ENCODE results near the gene CDRT4. TPM values are rescaled to one million over a fixed set of nuclear protein-coding genes. Genes with fewer than 3 reads are reported as not detected.

The CDRT4 gene
- total RNA-seq, 2 donors from 2014 or later = 2.3 to 48.1 TPM

DNA sequence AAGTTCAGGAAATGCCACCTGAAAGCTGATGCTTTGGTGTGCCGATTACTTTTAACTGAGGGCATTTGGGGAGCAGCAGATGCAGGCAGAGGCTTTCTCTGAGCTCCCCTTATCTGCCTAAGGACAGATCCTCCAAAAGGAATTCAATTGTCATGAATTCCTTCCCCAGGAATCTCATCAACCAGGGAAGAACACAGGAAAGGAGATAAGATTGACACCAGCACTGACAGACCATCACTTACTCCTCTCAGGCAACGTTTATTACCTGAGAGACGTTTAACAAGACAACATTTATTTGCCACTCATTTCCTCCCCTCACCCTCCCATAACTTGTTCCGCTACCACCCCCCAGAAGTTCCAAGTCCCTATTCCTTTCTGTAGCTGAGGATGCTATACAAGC, 17.6 kb upstream of the CDRT4 start:
- no peaks in the 10 kb centered on the region for H3K9me3 ChIP-seq
- H3K4me3 ChIP-seq = no peak overlapping the region
- no peak for DNase-seq
- no peak for ATAC-seq
- no peak overlapping the region for H3K27ac ChIP-seq
- WGBS, 2 donors = 69 to 70% methylated on average over 4 of the region's 4 CpGs
- TF ChIP-seq, protein P1, sequence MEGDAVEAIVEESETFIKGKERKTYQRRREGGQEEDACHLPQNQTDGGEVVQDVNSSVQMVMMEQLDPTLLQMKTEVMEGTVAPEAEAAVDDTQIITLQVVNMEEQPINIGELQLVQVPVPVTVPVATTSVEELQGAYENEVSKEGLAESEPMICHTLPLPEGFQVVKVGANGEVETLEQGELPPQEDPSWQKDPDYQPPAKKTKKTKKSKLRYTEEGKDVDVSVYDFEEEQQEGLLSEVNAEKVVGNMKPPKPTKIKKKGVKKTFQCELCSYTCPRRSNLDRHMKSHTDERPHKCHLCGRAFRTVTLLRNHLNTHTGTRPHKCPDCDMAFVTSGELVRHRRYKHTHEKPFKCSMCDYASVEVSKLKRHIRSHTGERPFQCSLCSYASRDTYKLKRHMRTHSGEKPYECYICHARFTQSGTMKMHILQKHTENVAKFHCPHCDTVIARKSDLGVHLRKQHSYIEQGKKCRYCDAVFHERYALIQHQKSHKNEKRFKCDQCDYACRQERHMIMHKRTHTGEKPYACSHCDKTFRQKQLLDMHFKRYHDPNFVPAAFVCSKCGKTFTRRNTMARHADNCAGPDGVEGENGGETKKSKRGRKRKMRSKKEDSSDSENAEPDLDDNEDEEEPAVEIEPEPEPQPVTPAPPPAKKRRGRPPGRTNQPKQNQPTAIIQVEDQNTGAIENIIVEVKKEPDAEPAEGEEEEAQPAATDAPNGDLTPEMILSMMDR (IDR thresholded peaks at IDR 0.05) = no peak
- TF ChIP-seq POLR2A (IDR thresholded peaks at IDR 0.05) = no peak
- no peaks in the 10 kb centered on the region for H3K4me1 ChIP-seq
- intact Hi-C loops (cut with DNase I) = no loop called here
- H3K27me3 ChIP-seq = no peaks in the 10 kb centered on the region
- no peaks in the 10 kb centered on the region for H3K36me3 ChIP-seq (replicated peaks in 1 of 2; ENCODE audit: insufficient read depth in 1 of 2, low read depth in 2 of 2)

DNA sequence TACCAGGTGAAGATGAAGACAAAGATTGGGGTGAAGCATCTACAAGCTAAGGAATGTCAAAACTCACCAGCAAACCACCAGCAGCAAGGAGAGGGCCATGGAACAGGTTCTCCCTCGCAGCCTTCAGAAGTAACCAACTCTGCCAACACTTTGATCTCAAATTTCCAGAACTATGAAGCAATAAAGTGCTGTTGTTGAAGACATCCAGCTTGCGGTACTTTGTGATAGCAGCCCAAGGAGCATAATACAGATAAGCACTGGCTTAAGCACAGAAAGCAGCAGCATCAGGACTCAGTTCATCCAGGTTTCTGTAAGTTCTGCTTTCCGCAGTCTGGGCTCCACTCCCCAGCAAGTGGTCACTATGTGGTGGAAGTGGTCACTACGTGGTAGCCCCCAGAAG, 16.0 kb upstream of the CDRT4 start:
- Histone ChIP-seq H3K27ac (no peak overlapping the region), H3K9me3 (no peaks in the 10 kb centered on the region), H3K36me3 (replicated peaks in 1 of 2; ENCODE audit: insufficient read depth in 1 of 2, low read depth in 2 of 2) (no peaks in the 10 kb centered on the region), H3K4me3 (no peak overlapping the region), H3K4me1 (no peaks in the 10 kb centered on the region), H3K27me3 (no peaks in the 10 kb centered on the region)
- TF ChIP-seq, protein P1 (IDR thresholded peaks at IDR 0.05) = no peak
- TF ChIP-seq POLR2A (IDR thresholded peaks at IDR 0.05) = no peak
- ATAC-seq = no peak
- no peak for DNase-seq
- intact Hi-C loops (cut with DNase I) = no loop called here
- 43 to 89% methylated on average over 2 to 4 of the region's 4 CpGs for WGBS, 2 donors

DNA sequence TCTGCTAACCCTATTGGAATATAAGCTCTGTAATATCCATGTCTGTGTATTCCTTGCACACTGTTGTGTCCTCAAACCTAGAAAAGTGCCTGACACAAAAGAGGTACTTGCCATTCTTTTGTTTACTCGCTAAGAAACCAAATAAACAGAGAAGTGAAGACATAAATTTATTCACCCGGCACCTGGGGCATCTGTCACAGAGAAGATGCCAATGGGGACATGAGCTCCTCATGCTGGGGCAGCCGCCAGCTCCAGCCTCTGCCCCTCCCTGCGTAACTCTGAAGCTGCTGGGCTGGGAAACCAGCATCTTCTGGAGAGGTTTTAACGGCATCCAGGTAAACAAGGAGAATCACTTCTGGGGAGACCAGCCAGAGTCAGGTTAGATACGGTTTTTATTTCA, 15.1 kb upstream of the CDRT4 start:
- ATAC-seq (no peak), DNase-seq (no peak)
- no peaks in the 10 kb centered on the region for H3K27me3 ChIP-seq
- no peaks in the 10 kb centered on the region for H3K9me3 ChIP-seq
- no peak overlapping the region for H3K27ac ChIP-seq
- intact Hi-C loops (cut with DNase I) = no loop called here
- no peaks in the 10 kb centered on the region for H3K36me3 ChIP-seq (replicated peaks in 1 of 2; ENCODE audit: insufficient read depth in 1 of 2, low read depth in 2 of 2)
- 78 to 81% methylated on average over 6 of the region's 6 CpGs for WGBS, 2 donors
- no peak for TF ChIP-seq POLR2A (IDR thresholded peaks at IDR 0.05)
- TF ChIP-seq, protein P1 (IDR thresholded peaks at IDR 0.05) = no peak
- H3K4me3 ChIP-seq = no peak overlapping the region
- no peaks in the 10 kb centered on the region for H3K4me1 ChIP-seq

DNA sequence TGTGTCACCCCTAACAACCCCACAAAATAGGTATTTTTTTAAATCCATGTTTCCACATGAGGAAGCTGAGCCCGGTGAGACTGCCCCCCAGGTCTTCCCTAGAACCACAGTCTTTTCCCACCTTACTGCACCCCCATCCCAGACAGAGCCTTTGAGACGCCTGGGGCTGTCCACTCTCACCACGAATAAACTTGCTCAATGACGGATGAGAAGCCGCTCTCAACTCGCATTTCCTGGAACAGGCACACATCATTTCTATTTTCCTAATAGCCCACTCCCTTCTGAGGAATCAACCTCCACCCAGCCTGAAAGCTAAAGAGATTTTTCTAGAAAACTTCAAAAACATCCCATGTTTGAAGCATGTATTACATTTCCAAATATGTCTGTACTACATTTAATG, 14.1 kb upstream of the CDRT4 start:
- Histone ChIP-seq H3K9me3 (no peaks in the 10 kb centered on the region), H3K4me1 (no peaks in the 10 kb centered on the region), H3K27ac (no peak overlapping the region), H3K4me3 (no peak overlapping the region), H3K27me3 (no peaks in the 10 kb centered on the region), H3K36me3 (replicated peaks in 1 of 2; ENCODE audit: insufficient read depth in 1 of 2, low read depth in 2 of 2) (no peaks in the 10 kb centered on the region)
- 86 to 94% methylated on average over 6 of the region's 6 CpGs for WGBS, 2 donors
- intact Hi-C loops (cut with DNase I) = no loop called here
- ATAC-seq (no peak), DNase-seq (no peak)
- TF ChIP-seq, protein P1 (IDR thresholded peaks at IDR 0.05) = no peak

DNA sequence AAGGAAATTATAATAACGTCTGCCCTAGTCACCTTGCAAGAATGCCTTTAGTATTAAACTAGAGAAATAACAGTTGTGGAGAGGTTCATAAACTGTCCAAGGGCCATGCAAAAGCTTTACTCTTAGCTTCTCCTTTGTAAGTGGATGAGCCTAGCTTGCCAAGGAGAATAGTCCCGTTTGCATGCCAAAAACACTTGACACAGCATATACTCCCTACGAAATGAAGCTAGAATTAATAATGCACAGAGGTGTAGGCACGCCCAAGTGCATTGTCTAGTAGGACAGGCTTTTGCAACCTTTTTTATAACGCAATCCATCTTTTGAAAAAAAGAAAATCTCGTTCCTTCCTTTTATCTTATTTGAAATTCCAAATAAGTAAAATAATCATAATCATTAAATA, 12.8 kb upstream of the CDRT4 start:
- Histone ChIP-seq H3K36me3 (replicated peaks in 1 of 2; ENCODE audit: insufficient read depth in 1 of 2, low read depth in 2 of 2) (no peaks in the 10 kb centered on the region), H3K4me3 (no peak overlapping the region), H3K27ac (no peak overlapping the region), H3K27me3 (no peaks in the 10 kb centered on the region), H3K9me3 (no peaks in the 10 kb centered on the region), H3K4me1 (no peaks in the 10 kb centered on the region)
- DNase-seq (no peak), ATAC-seq (no peak)
- 87% methylated on average over 6 of the region's 6 CpGs for WGBS, 2 donors
- TF ChIP-seq POLR2A (IDR thresholded peaks at IDR 0.05) = no peak
- intact Hi-C loops (cut with DNase I) = no loop called here
